Thyroid gland (tissue), 4 donors: Measurements from ENCODE around the gene NRG3.

ENCODE experiments used
- CTCF ChIP-seq, 6 experiments: fragments of 200-600 bp in 3 of 6; fragments of 450-650 bp in 3 of 6; sonication (generic) in 3 of 6; IDR thresholded peaks; one replicate each; pipeline ENCODE4 v1.5.1; 2016 to 2019; ENCODE audit warnings: antibody characterized with exemption in 6 of 6, mild to moderate bottlenecking in 2 of 6, inconsistent platforms in 1 of 6, moderate library complexity in 1 of 6
- POLR2A ChIP-seq, 2 donors: fragments of 450-650 bp; IDR thresholded peaks; one replicate each; pipeline ENCODE4 v1.6.1; 2017; ENCODE audit warnings: antibody characterized with exemption in 2 of 2, mild to moderate bottlenecking in 2 of 2, moderate library complexity in 1 of 2

GRCh38 chr10:82768040-82768439 is 893.0 kb downstream of the NRG3 start:
- TF ChIP-seq CTCF (IDR thresholded peaks at IDR 0.05) (no peak), POLR2A (IDR thresholded peaks at IDR 0.05) (no peak)
